Stimulated activated CD4-positive, alpha-beta T cell treated with anti-CD3 and anti-CD28 coated beads, TNF-alpha, amount 100 ng/mL, for 1 hour (primary cell): ENCODE results near the gene GNA14.
A peak's percentile ranks its signal among the peaks of the same experiment; 100 is the strongest.
"Not testable (repeated sequence)": the region's sequence is repeated elsewhere in the genome, so short reads cannot be mapped to it uniquely, and the experiment has no call there.

Experiments used
- DNase-seq, 3 donors: peaks; one replicate each; pipeline ENCODE4 v3.0.0-alpha.2; 2020; ENCODE audit warnings: low read depth in 3 of 3, low spot score in 1 of 3

GNA14 gene

GRCh38 chr9:77455312-77455927, 192.7 kb downstream of the GNA14 start:
- peak in 1 of 3 donors; percentile 10 for DNase-seq

- DNase-seq: no peak
Observed at GRCh38 chr9:77454663-77455062, 193.5 kb downstream of the GNA14 start.

- DNase-seq: no peak
Observed at GRCh38 chr9:77453825-77454647, 194.1 kb downstream of the GNA14 start.

- DNase-seq: no peak
Observed at GRCh38 chr9:77451507-77451906, 196.6 kb downstream of the GNA14 start.

GRCh38 chr9:77450085-77450475, 198.0 kb downstream of the GNA14 start:
- no peak for DNase-seq

GRCh38 chr9:77449240-77450084, 198.7 kb downstream of the GNA14 start:
- no peak for DNase-seq

- no peak for DNase-seq
Observed at GRCh38 chr9:77447646-77448045, 200.5 kb downstream of the GNA14 start.

GRCh38 chr9:77442436-77442835, 205.7 kb downstream of the GNA14 start:
- no peak for DNase-seq

- not testable (repeated sequence) for DNase-seq
Observed at GRCh38 chr9:77441124-77441523, 207.0 kb downstream of the GNA14 start.

- no peak for DNase-seq
Observed at GRCh38 chr9:77440057-77440456, 208.1 kb downstream of the GNA14 start.

GRCh38 chr9:77438653-77439052, 209.5 kb downstream of the GNA14 start:
- no peak for DNase-seq

- no peak for DNase-seq
Observed at GRCh38 chr9:77435688-77436087, 212.4 kb downstream of the GNA14 start.

GRCh38 chr9:77435277-77435676, 212.8 kb downstream of the GNA14 start:
- DNase-seq: no peak

- DNase-seq: peak in 2 of 3 donors; percentile 13 to 31
Observed at GRCh38 chr9:77433675-77434445, 214.3 kb downstream of the GNA14 start.

- DNase-seq: no peak
Observed at GRCh38 chr9:77432053-77432452, 216.1 kb downstream of the GNA14 start.

- DNase-seq: no peak
Observed at GRCh38 chr9:77429928-77430327, 218.2 kb downstream of the GNA14 start.

- DNase-seq: no peak
Observed at GRCh38 chr9:77427256-77427927, 220.7 kb downstream of the GNA14 start.

- no peak for DNase-seq
Observed at GRCh38 chr9:77426712-77427111, 221.4 kb downstream of the GNA14 start.

GRCh38 chr9:77424993-77425392, 223.1 kb downstream of the GNA14 start:
- no peak for DNase-seq

- DNase-seq: no peak
Observed at GRCh38 chr9:77423841-77424240, 224.3 kb downstream of the GNA14 start.
